Right lobe of liver (tissue), 6 donors: Measurements from ENCODE around the gene TEPSIN. TPM values are rescaled to one million over a fixed set of nuclear protein-coding genes. Genes with fewer than 3 reads are reported as not detected.

Experiments
- ATAC-seq, 4 donors: fragments of 200-7000 bp; cut with Tn5 transposase; one replicate each; pipeline ENCODE4 v1.9.1; 2020; ENCODE audit warnings: mild to moderate bottlenecking in 4 of 4, moderate library complexity in 4 of 4
- DNase-seq, 3 donors: peaks; one replicate each; pipeline ENCODE4 v3.0.0-alpha.2; 2020
- H3K27ac ChIP-seq, 3 donors: fragments of 200-600 bp; one replicate each; pipeline ENCODE4 v1.8.0; 2022
- H3K27me3 ChIP-seq, 2 donors: fragments of 200-600 bp; one replicate each; pipeline ENCODE4 v1.8.0; 2022
- H3K36me3 ChIP-seq, 4 donors: fragments of 200-600 bp; sonication (generic) in 1 of 4; one replicate each; pipeline versions ENCODE4 v1.5.1 to v1.8.0; 2017 to 2022; ENCODE audit warnings: control low read depth in 1 of 4
- H3K4me1 ChIP-seq, 4 donors: fragments of 200-600 bp; sonication (generic) in 1 of 4; one replicate each; pipeline versions ENCODE4 v1.5.1 to v1.8.0; 2017 to 2022; ENCODE audit warnings: control low read depth in 1 of 4
- H3K4me3 ChIP-seq, 3 donors: fragments of 200-600 bp; one replicate each; pipeline ENCODE4 v1.8.0; 2022
- H3K9me3 ChIP-seq, 4 donors: fragments of 200-600 bp; sonication (generic) in 1 of 4; one replicate each; pipeline versions ENCODE4 v1.5.1 to v1.8.0; 2017 to 2022; ENCODE audit warnings: control low read depth in 1 of 4
- CTCF ChIP-seq, 4 donors: fragments of 200-600 bp in 3 of 4; fragments of 450-650 bp in 1 of 4; IDR thresholded peaks; one replicate each; pipeline versions ENCODE4 v1.5.1 to v1.8.0; 2016 to 2022; ENCODE audit warnings: antibody characterized with exemption in 4 of 4, mild to moderate bottlenecking in 2 of 4
- POLR2A ChIP-seq: fragments of 450-650 bp; IDR thresholded peaks from one replicate; pipeline ENCODE4 v1.6.1; 2017; ENCODE audit warnings: antibody characterized with exemption, mild to moderate bottlenecking
- WGBS: methylation state at CpG from one replicate; pipeline ENCODE4 v1.1.6; 2018; ENCODE audit warnings: low coverage, low lambda C conversion rate; ENCODE audit not compliant: insufficient coverage; ENCODE audit errors: missing lambda C conversion rate; 5-methylcytosine and 5-hydroxymethylcytosine counted together
- intact Hi-C, 2 donors: fragments of 100-400 bp; cut with DNase I; formaldehyde crosslinking; loops; one replicate each; pipeline versions ENCODE4 v1.11.2 to v1.14.1; 2022
- total RNA-seq, 6 experiments: library from RNA; depleted of rRNA in 2 of 6; stranded (reverse); fragments of >200 nt in 2 of 6; fragmentation: NEBNext Ultra II Directional in 3 of 6; extraction: Animal tissue kit (Norgen Biotek cat#: 25700) in 3 of 6; gene quantifications; one replicate each; pipeline versions ENCODE4 v1.1.0 to v1.2.4, GENCODE V29; 2016 to 2023
- donor health status: DM: no; HTN: yes; CAD: no.
- donor health status: DM: no; HTN: no; CAD: no.
- donor health status: DM: no; HTN: no; CAD: no.
- donor health status: DM: no; HTN: yes; CAD: no.
- donor health status: DM: no; HTN: yes; CAD: no.

TEPSIN gene
- total RNA-seq, 6 experiments from 2014 or later = 11.9 to 27.6 (median 18.1) TPM

- Histone ChIP-seq H3K9me3 (no peaks in the 10 kb centered on the region), H3K27me3 (no peaks in the 10 kb centered on the region), H3K4me3 (no peak overlapping the region), H3K27ac (no peak overlapping the region), H3K36me3 (peaks cover 0 to 82% (median 27%) of the 10 kb centered on the region in 4 donors), H3K4me1 (no peaks in the 10 kb centered on the region)
- 90% methylated on average over 2 of the region's 36 CpGs for WGBS
- DNase-seq (no peak), ATAC-seq (no peak)
- intact Hi-C loops = no loop called here
- TF ChIP-seq POLR2A = no peak
Measured at GRCh38 chr17:81261582-81262336, 22.9 kb upstream of the TEPSIN start.

- ATAC-seq (no peak), DNase-seq (no peak)
- Histone ChIP-seq H3K9me3 (no peaks in the 10 kb centered on the region), H3K4me1 (peaks cover 0 to 6% (median 0%) of the 10 kb centered on the region in 4 donors), H3K27ac (no peak overlapping the region), H3K36me3 (peaks cover 0 to 77% (median 25%) of the 10 kb centered on the region in 4 donors), H3K4me3 (no peak overlapping the region), H3K27me3 (no peaks in the 10 kb centered on the region)
- 91% methylated on average over 13 of the region's 18 CpGs for WGBS
- intact Hi-C loops = no loop called here
- TF ChIP-seq POLR2A (no peak), CTCF (IDR thresholded peaks at IDR 0.05) (no peak)
Measured at GRCh38 chr17:81261096-81261495, 22.2 kb upstream of the TEPSIN start.

DNA sequence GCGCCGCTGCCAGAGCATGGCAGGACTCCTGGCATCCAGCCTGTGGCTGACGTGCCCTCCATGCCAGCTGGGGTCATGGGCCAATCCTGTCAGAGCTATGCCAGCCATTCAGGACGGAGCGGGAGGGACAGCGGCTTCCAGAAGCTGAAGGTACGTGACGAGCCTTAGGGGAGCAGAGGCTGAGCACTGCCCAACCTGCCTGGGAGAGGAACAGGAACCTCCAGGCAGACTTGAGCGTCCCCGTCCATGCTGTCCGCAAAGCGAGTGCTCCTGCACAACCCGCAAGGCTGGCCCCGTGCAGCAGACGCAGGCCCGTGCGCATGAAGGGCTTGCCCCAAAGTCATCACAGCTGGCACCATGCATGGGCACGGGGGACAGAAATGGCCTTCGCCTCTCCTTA is 21.8 kb upstream of the TEPSIN start:
- H3K36me3 ChIP-seq = peaks cover 0 to 73% (median 22%) of the 10 kb centered on the region in 4 donors
- no peaks in the 10 kb centered on the region for H3K27me3 ChIP-seq
- no CpG with 5 or more reads among the region's 19 CpGs for WGBS
- no peak for DNase-seq
- TF ChIP-seq CTCF (IDR thresholded peaks at IDR 0.05) (no peak), POLR2A (no peak)
- peak in 1 of 4 donors; percentile 18 for ATAC-seq
- H3K27ac ChIP-seq = no peak overlapping the region
- H3K4me3 ChIP-seq = no peak overlapping the region
- H3K9me3 ChIP-seq = no peaks in the 10 kb centered on the region
- peaks cover 0 to 10% (median 0%) of the 10 kb centered on the region in 4 donors for H3K4me1 ChIP-seq
- intact Hi-C loops = no loop called here

DNA sequence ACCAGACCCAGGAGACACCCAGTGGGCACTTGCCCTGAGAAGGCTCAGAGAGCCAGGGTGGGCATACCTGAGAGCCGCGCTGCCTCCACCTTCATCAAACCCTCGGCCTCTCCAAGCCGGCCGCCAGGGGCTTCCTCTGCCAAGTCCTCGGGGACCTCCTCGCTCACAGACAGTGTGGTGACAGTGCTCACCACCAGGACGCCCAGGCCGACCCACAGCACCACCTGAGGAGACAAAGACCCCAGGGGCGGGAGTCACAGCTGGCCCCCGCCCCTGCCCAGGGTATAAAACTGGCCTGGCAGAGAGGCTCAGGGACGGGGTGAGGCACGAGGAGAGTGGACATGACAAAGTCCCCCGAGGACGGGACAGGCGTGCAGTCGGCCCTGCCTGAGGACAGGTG is 21.3 kb upstream of the TEPSIN start:
- DNase-seq (no peak), ATAC-seq (no peak)
- Histone ChIP-seq H3K36me3 (peaks cover 0 to 69% (median 21%) of the 10 kb centered on the region in 4 donors), H3K27ac (no peak overlapping the region), H3K9me3 (no peaks in the 10 kb centered on the region), H3K27me3 (no peaks in the 10 kb centered on the region), H3K4me3 (no peak overlapping the region), H3K4me1 (peaks cover 0 to 15% (median 0%) of the 10 kb centered on the region in 4 donors)
- TF ChIP-seq CTCF (IDR thresholded peaks at IDR 0.05) (no peak), POLR2A (no peak)
- no CpG with 5 or more reads among the region's 17 CpGs for WGBS
- intact Hi-C loops = no loop called here

- H3K27ac ChIP-seq = no peak overlapping the region
- H3K9me3 ChIP-seq = no peaks in the 10 kb centered on the region
- H3K4me1 ChIP-seq = peaks cover 0 to 22% (median 0%) of the 10 kb centered on the region in 4 donors
- peaks cover 0 to 61% (median 17%) of the 10 kb centered on the region in 4 donors for H3K36me3 ChIP-seq
- intact Hi-C loops = loop anchor here in 1 of 2 donors (10.0 kb wide), 1 partner anchor 216 kb away; no protein-coding TSS in a partner anchor
- DNase-seq = no peak
- no peak for TF ChIP-seq POLR2A
- TF ChIP-seq CTCF (IDR thresholded peaks at IDR 0.05) = no peak
- no peak overlapping the region for H3K4me3 ChIP-seq
- WGBS = no CpG with 5 or more reads among the region's 23 CpGs
- no peaks in the 10 kb centered on the region for H3K27me3 ChIP-seq
- no peak for ATAC-seq
Measured at GRCh38 chr17:81259058-81259605, 20.3 kb upstream of the TEPSIN start.
